K562 (cell line): ENCODE data around the gene GIPR. TPM values are rescaled to one million over a fixed set of nuclear protein-coding genes. Genes with fewer than 3 reads are reported as not detected.

Experiments used
- ATAC-seq: fragments of 200-7000 bp; cut with Tn5 transposase; 3 replicates; pipeline ENCODE4 v1.9.1; 2020; ENCODE audit warnings: moderate library complexity
- BruUV-seq: library from RNA; stranded (reverse); fragments of 400-500 nt; replicated peaks from 2 replicates; lab custom pipeline; 2021; lab: Mats Ljungman, UMichigan
- CTCF ChIA-PET: fragments of 300-600 bp; formaldehyde crosslinking; extraction: SDS; loops from one replicate; lab custom pipeline; 2021; ENCODE audit warnings: low intra/inter-chr PET ratio; lab: Yijun Ruan, JAX
- POLR2A ChIA-PET: fragments of 300-600, 350-650 bp; sonication (Branson Sonifier 250); formaldehyde crosslinking; extraction: SDS; loops from one replicate; lab custom pipeline; 2021; ENCODE audit warnings: antibody characterized with exemption, inconsistent platforms; lab: Yijun Ruan, JAX
- DNase-seq, 4 experiments: peaks; one replicate each; pipeline versions ENCODE4 v3.0.0 to v3.0.0-alpha.2; 2011 to 2018; ENCODE audit warnings: low spot score in 3 of 4, mixed read lengths in 3 of 4; ENCODE audit errors: extremely low read depth in 1 of 4
- FAIRE-seq: peaks from 2 replicates; lab custom pipeline; 2011; peaks lifted over from hg19 to GRCh38; lab: Jason Lieb, UNC
- H2AFZ ChIP-seq: 2 replicates; pipeline ENCODE4 v1.6.0; 2011; ENCODE audit warnings: low read depth, low read length, control low read depth, inconsistent platforms
- H3K27ac ChIP-seq: fragments of 200-600 bp; 3 replicates; pipeline ENCODE4 v1.8.0; 2011; ENCODE audit warnings: low read depth, mild to moderate bottlenecking, control low read depth, inconsistent platforms, low read length, moderate library complexity, mixed read lengths; ENCODE audit errors: extremely low read depth
- H3K27me3 ChIP-seq, 2 experiments: fragments of 300-600 bp in 1 of 2; 2 replicates in 1 of 2; 3 replicates in 1 of 2; pipeline versions ENCODE4 v1.6.0 to v1.8.0; 2011; ENCODE audit warnings: inconsistent platforms in 2 of 2, low read length in 2 of 2, mild to moderate bottlenecking in 1 of 2, mixed read lengths in 1 of 2, moderate library complexity in 1 of 2; ENCODE audit not compliant: control insufficient read depth in 2 of 2, insufficient read depth in 2 of 2
- H3K36me3 ChIP-seq: fragments of 300-600 bp; 3 replicates; pipeline ENCODE4 v1.8.0; 2011; ENCODE audit warnings: mild to moderate bottlenecking, low read length, inconsistent platforms; ENCODE audit not compliant: control insufficient read depth, insufficient read depth
- H3K4me1 ChIP-seq, 2 experiments: fragments of 200-600 bp in 1 of 2; replicated peaks in 1 of 2; 2 replicates in 1 of 2; 3 replicates in 1 of 2; pipeline versions ENCODE4 v1.5.1 to v1.8.0; 2011; ENCODE audit warnings: inconsistent platforms in 2 of 2, low read length in 2 of 2, mild to moderate bottlenecking in 1 of 2, mixed read lengths in 1 of 2, moderate library complexity in 1 of 2; ENCODE audit not compliant: control insufficient read depth in 2 of 2, insufficient read depth in 2 of 2
- H3K4me2 ChIP-seq: 2 replicates; pipeline ENCODE4 v1.6.1; 2011; ENCODE audit warnings: low read length, control low read depth, inconsistent platforms, mixed read lengths; ENCODE audit not compliant: insufficient read depth
- H3K4me3 ChIP-seq: fragments of 200-600 bp; sonication (generic), shearing (Covaris generic); 2 replicates; pipeline ENCODE4 v1.5.1; 2016; ENCODE audit warnings: control low read depth, inconsistent platforms
- H3K79me2 ChIP-seq: fragments of 200-600 bp; 3 replicates; pipeline ENCODE4 v1.8.0; 2011; ENCODE audit warnings: low read length, inconsistent platforms; ENCODE audit not compliant: control insufficient read depth, insufficient read depth
- H3K9ac ChIP-seq, 2 experiments: 2 replicates each; pipeline versions ENCODE4 v1.6.0 to v1.6.1; 2011; ENCODE audit warnings: low read depth in 2 of 2, low read length in 2 of 2, control low read depth in 1 of 2, inconsistent platforms in 1 of 2, mild to moderate bottlenecking in 1 of 2, mixed read lengths in 1 of 2; ENCODE audit not compliant: insufficient read depth in 1 of 2
- H3K9me1 ChIP-seq: one replicate; pipeline ENCODE4 v1.6.0; 2011; ENCODE audit warnings: inconsistent platforms, mild to moderate bottlenecking, low read length, moderate library complexity; ENCODE audit not compliant: control insufficient read depth, insufficient read depth
- H3K9me3 ChIP-seq: replicated peaks from 2 replicates; pipeline ENCODE4 v1.5.1; 2011; ENCODE audit warnings: low read depth, low read length, inconsistent platforms; ENCODE audit not compliant: control insufficient read depth, insufficient read depth
- H4K20me1 ChIP-seq: replicated peaks from 2 replicates; pipeline ENCODE4 v1.6.1; 2011; ENCODE audit warnings: low read length, inconsistent platforms, mixed read lengths; ENCODE audit not compliant: control insufficient read depth, insufficient read depth
- CAMTA2 ChIP-seq: fragments of 250-450 bp; sonication (Bioruptor Pico); conservative IDR thresholded peaks from 2 replicates; pipeline ENCODE4 v1.5.1; 2022
- CSDE1 ChIP-seq, 2 experiments: fragments of 450-650 bp; IDR thresholded peaks; 2 replicates each; pipeline ENCODE4 v1.6.1; 2016; ENCODE audit warnings: mild to moderate bottlenecking in 1 of 2
- EP400 ChIP-seq: fragments of 450-650 bp; IDR thresholded peaks from 2 replicates; pipeline ENCODE4 v1.6.1; 2017; ENCODE audit warnings: antibody characterized with exemption, mild to moderate bottlenecking, moderate library complexity
- GATA2 ChIP-seq: sonication (generic); formaldehyde crosslinking; IDR thresholded peaks from 2 replicates; pipeline ENCODE4 v1.4.0; 2020; ENCODE audit warnings: mild to moderate bottlenecking, missing genetic modification reagents
- HMG20A ChIP-seq: fragments of 450-650 bp; formaldehyde crosslinking; conservative IDR thresholded peaks from 2 replicates; pipeline ENCODE4 v1.4.0; 2020; ENCODE audit warnings: mild to moderate bottlenecking, mixed read lengths
- SMARCE1 ChIP-seq: fragments of 450-650 bp; IDR thresholded peaks from 2 replicates; pipeline ENCODE4 v1.7.1; 2016; ENCODE audit warnings: mild to moderate bottlenecking
- SOX6 ChIP-seq: fragments of 450-650 bp; IDR thresholded peaks from 2 replicates; pipeline ENCODE4 v1.6.1; 2014; ENCODE audit warnings: mild to moderate bottlenecking
- ZBTB8A ChIP-seq: fragments of 450-650 bp; IDR thresholded peaks from 2 replicates; pipeline ENCODE4 v1.6.1; 2018; ENCODE audit warnings: mild to moderate bottlenecking, moderate library complexity; ENCODE audit not compliant: partially characterized antibody
- ZNF133 ChIP-seq: fragments of 250-450 bp; sonication (Bioruptor Pico); IDR thresholded peaks from 2 replicates; pipeline ENCODE4 v1.4.0; 2020; ENCODE audit warnings: mild to moderate bottlenecking
- WGBS: fragments of 100-300 bp; shearing (Covaris generic); methylation state at CpG from one replicate; pipeline ENCODE4 v1.1.6; 2016; ENCODE audit warnings: low coverage, mixed read lengths; ENCODE audit not compliant: insufficient coverage; ENCODE audit errors: missing lambda C conversion rate; 5-methylcytosine and 5-hydroxymethylcytosine counted together
- in situ Hi-C: fragments of 300-500 bp; cut with MboI; formaldehyde crosslinking; loops from 4 replicates; pipeline ENCODE4 v1.15.0; 2018; ENCODE audit warnings: inconsistent platforms, mixed read lengths
- intact Hi-C: fragments of 100-400 bp; cut with micrococcal nuclease; formaldehyde crosslinking; loops from 2 replicates; pipeline ENCODE4 v1.14.2; 2022
- polyA plus RNA-seq, 8 experiments: library from polyadenylated mRNA; depleted of rRNA in 4 of 8; stranded (reverse) in 5 of 8; unstranded in 3 of 8; fragments of >200 nt; fragmentation: Nextera tagmentation in 2 of 8; fragmentation: Illumina TruSeq in 1 of 8; extraction: Ambion mirVana in 2 of 8; extraction: Trizol in 1 of 8; gene quantifications; 2 replicates each; pipeline versions ENCODE4 v1.2.1 to v1.2.3, GENCODE V29; 2011 to 2014; ENCODE audit warnings: inconsistent platforms in 1 of 8, missing spikeins in 1 of 8
- total RNA-seq, 7 experiments: library from RNA; depleted of rRNA in 6 of 7; stranded (reverse); fragments of >200 nt in 6 of 7; fragmentation: Illumina TruSeq in 2 of 7; extraction: Trizol in 2 of 7; gene quantifications; 2 replicates each; pipeline versions ENCODE4 v1.2.1 to v1.2.3, GENCODE V29; 2011 to 2021; ENCODE audit warnings: low replicate concordance in 1 of 7
- TF ChIP-seq, protein P1 (sequence below): fragments of 250-450 bp; sonication (Bioruptor Pico); IDR thresholded peaks from 2 replicates; pipeline ENCODE4 v1.8.0; 2022; ENCODE audit warnings: moderate library complexity, mild to moderate bottlenecking, inconsistent platforms
- TF ChIP-seq, protein P2 (sequence below): fragments of 450-650 bp; IDR thresholded peaks from 2 replicates; pipeline ENCODE4 v1.6.1; 2016; ENCODE audit warnings: borderline replicate concordance
- TF ChIP-seq, protein P3 (sequence below), 2 experiments: fragments of 450-650 bp in 1 of 2; sonication (generic) in 1 of 2; formaldehyde crosslinking in 1 of 2; IDR thresholded peaks; 2 replicates each; pipeline versions ENCODE4 v1.7.1 to v1.9.0; 2016 to 2022; ENCODE audit warnings: inconsistent platforms in 1 of 2, mild to moderate bottlenecking in 1 of 2, missing genetic modification reagents in 1 of 2

The GIPR gene
- total and polyA plus RNA-seq, 9 of the 15 experiments (the other 6 are each of a cell fraction or from before 2014, with no cell fraction given) = 2.2 to 26.8 (median 12.7) TPM

DNA sequence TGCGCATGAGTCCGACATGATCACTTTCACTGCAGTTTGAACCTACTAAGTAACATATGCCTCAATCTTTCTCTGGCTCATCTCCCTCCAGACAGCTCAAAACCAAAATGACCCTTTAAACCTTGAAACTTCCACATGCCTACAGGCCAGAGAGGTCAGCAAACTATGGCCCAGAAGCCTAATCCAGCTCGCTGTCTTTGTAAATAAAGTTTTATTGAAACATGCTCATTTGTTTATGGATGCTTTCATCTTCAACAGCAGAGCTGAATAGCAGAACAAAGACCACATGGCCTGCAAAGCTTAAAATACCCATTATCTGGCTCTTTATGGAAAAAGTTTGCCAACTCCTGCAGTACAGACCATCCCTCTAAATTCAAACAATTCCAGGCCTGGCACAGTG, 47.1 kb downstream of the GIPR start:
- 61% methylated on average over 3 of the region's 3 CpGs for WGBS
- H3K79me2 ChIP-seq = peaks cover 66% of the 10 kb centered on the region
- H3K9me3 ChIP-seq = no peaks in the 10 kb centered on the region
- intact Hi-C loops = no loop called here
- FAIRE-seq (peak; percentile 66), DNase-seq (no peak), ATAC-seq (no peak)
- H3K4me3 ChIP-seq = no peak overlapping the region
- peak overlapping the region; percentile 36; the same call in 2 of the 3 replicates for H3K27ac ChIP-seq
- no peaks in the 10 kb centered on the region for H4K20me1 ChIP-seq
- no peaks in the 10 kb centered on the region for H3K9me1 ChIP-seq
- ChIA-PET POLR2A (interaction anchor here (1.0 to 5.9 kb wide), 6 partner anchors 11 to 38 kb away, joined by 3 to 46 read pairs (median 6); partner anchors contain the start of gene QPCTL), CTCF (no interaction called here)
- H3K36me3 ChIP-seq = peaks cover 52% of the 10 kb centered on the region; the same call in 2 of the 3 replicates
- H3K4me2 ChIP-seq = peak overlapping the region; percentile 8; the same call in 1 of the 2 replicates
- in situ Hi-C loops = no loop called here
- H3K27me3 ChIP-seq = no peaks in the 10 kb centered on the region
- no peak overlapping the region for H2AFZ ChIP-seq
- 0 out of 4 replicates have a peak overlapping the region, but pooled peaks of 1 of the 2 experiments have one; percentile 28 for H3K9ac ChIP-seq
- peaks cover 20 to 35% of the 10 kb centered on the region in 2 experiments for H3K4me1 ChIP-seq
- no TSS peak for BruUV-seq
- TF ChIP-seq GATA2 (CRISPR knock-in tag) (no peak), ZBTB8A (no peak), SOX6 (no peak), SMARCE1 (no peak), HMG20A (no peak), ZNF133 (no peak), CSDE1 (IDR thresholded peaks at IDR 0.05) (no peak), CAMTA2 (CRISPR knock-in tag) (no peak), EP400 (0 out of 2 replicates have a peak, but pooled peaks have one; percentile 10)
- TF ChIP-seq, protein P1, sequence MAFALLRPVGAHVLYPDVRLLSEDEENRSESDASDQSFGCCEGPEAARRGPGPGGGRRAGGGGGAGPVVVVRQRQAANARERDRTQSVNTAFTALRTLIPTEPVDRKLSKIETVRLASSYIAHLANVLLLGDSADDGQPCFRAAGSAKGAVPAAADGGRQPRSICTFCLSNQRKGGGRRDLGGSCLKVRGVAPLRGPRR (CRISPR knock-in tag) = no peak
- TF ChIP-seq, protein P2, sequence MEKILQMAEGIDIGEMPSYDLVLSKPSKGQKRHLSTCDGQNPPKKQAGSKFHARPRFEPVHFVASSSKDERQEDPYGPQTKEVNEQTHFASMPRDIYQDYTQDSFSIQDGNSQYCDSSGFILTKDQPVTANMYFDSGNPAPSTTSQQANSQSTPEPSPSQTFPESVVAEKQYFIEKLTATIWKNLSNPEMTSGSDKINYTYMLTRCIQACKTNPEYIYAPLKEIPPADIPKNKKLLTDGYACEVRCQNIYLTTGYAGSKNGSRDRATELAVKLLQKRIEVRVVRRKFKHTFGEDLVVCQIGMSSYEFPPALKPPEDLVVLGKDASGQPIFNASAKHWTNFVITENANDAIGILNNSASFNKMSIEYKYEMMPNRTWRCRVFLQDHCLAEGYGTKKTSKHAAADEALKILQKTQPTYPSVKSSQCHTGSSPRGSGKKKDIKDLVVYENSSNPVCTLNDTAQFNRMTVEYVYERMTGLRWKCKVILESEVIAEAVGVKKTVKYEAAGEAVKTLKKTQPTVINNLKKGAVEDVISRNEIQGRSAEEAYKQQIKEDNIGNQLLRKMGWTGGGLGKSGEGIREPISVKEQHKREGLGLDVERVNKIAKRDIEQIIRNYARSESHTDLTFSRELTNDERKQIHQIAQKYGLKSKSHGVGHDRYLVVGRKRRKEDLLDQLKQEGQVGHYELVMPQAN = no peak
- TF ChIP-seq, protein P3, sequence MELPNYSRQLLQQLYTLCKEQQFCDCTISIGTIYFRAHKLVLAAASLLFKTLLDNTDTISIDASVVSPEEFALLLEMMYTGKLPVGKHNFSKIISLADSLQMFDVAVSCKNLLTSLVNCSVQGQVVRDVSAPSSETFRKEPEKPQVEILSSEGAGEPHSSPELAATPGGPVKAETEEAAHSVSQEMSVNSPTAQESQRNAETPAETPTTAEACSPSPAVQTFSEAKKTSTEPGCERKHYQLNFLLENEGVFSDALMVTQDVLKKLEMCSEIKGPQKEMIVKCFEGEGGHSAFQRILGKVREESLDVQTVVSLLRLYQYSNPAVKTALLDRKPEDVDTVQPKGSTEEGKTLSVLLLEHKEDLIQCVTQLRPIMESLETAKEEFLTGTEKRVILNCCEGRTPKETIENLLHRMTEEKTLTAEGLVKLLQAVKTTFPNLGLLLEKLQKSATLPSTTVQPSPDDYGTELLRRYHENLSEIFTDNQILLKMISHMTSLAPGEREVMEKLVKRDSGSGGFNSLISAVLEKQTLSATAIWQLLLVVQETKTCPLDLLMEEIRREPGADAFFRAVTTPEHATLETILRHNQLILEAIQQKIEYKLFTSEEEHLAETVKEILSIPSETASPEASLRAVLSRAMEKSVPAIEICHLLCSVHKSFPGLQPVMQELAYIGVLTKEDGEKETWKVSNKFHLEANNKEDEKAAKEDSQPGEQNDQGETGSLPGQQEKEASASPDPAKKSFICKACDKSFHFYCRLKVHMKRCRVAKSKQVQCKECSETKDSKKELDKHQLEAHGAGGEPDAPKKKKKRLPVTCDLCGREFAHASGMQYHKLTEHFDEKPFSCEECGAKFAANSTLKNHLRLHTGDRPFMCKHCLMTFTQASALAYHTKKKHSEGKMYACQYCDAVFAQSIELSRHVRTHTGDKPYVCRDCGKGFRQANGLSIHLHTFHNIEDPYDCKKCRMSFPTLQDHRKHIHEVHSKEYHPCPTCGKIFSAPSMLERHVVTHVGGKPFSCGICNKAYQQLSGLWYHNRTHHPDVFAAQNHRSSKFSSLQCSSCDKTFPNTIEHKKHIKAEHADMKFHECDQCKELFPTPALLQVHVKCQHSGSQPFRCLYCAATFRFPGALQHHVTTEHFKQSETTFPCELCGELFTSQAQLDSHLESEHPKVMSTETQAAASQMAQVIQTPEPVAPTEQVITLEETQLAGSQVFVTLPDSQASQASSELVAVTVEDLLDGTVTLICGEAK (IDR thresholded peaks at IDR 0.05) = peak; percentile 99
- TF ChIP-seq, protein P3 (CRISPR knock-in tag; IDR thresholded peaks at IDR 0.05) = peak; percentile 99
